SH-SY5Y (cell line): ENCODE measurements around the gene PLCB4.

Experiments
- GATA2 ChIP-seq: IDR thresholded peaks from 2 replicates; pipeline ENCODE4 v1.6.1; 2011; ENCODE audit warnings: mild to moderate bottlenecking, low read depth, low read length
- GATA3 ChIP-seq: IDR thresholded peaks from 2 replicates; pipeline ENCODE4 v1.6.1; 2011; ENCODE audit warnings: low read depth, mild to moderate bottlenecking, low read length, moderate library complexity

The PLCB4 gene

DNA sequence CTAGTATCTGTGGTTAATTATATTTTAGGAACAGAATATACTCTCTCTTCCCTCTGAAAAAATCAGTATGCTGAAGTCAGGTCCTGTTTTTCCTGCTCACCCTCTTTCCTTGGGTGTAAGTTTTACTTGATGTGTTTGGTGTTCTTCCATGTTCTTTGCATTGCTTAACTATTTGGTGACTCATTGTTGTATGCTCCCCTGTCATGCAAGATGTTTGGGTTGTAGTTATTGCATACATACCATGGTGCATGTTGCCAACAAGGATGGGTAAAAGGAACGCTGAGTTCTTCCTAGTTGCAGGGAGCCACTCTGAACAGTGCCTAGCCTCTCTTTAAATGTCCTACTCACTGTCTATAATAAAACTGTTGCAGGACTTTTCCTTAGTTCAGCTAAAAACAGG lies 237.6 kb downstream of the PLCB4 start:
- TF ChIP-seq GATA3: no peak
- TF ChIP-seq GATA2: no peak

- TF ChIP-seq GATA2 (no peak), GATA3 (no peak)
Measured at GRCh38 chr20:9308056-9308455, 239.2 kb downstream of the PLCB4 start.

DNA sequence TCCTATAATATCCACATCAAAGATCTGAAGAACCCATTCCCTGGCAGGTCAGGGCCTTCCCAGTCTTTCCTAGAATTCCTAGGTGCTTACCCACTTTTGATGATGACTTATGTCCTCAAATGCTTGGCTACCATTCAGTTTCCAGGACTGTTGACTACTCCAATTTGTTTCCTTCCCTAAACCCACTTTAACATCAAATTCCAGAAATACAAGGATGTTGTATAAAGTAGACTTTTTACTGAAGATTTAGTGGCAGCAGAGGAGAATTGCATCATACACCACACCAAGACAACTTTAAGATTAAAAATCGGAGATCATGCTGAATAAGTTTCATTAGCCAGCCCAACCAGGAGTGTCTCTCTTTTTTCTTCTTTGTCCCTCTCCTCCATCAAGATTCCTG lies 242.2 kb downstream of the PLCB4 start:
- TF ChIP-seq GATA2 (no peak), GATA3 (no peak)

DNA sequence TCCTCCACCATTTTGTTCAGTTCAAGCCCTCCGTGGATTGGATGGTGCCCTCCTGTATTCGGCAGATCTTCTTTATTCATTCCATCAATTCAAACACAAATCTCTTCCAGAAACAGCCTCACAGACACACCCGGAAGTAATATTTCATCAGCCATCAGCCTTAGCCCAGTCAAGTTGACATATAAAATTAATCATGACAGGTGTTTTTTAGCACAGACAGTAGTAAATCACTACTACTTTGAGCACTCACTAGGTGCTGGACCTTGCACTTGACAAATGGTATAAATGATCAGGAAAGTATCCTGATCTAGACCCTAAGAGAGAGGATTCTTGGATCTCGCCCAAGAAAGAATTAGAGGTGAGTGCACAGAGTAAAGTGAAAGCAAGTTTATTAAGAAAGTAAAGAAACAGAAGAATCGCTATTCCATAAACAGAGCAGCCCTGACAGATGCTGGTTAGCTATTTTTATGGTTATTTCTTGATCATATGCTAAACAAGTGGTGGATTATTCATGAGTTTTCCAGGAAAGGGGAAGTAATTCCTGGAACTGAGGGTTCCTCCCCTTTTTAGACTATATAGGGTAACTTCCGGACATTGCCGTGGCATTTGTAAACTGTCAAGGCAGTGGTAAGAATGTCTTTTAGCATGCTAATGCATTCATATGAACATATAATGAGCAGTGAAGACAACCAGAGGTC lies 250.9 kb downstream of the PLCB4 start:
- TF ChIP-seq GATA3: no peak
- no peak for TF ChIP-seq GATA2

- TF ChIP-seq GATA2: no peak
- TF ChIP-seq GATA3: no peak
Measured at GRCh38 chr20:9321007-9321406, 252.1 kb downstream of the PLCB4 start.

- no peak for TF ChIP-seq GATA2
- TF ChIP-seq GATA3: no peak
Measured at GRCh38 chr20:9322661-9323060, 253.8 kb downstream of the PLCB4 start.

- no peak for TF ChIP-seq GATA3
- no peak for TF ChIP-seq GATA2
Measured at GRCh38 chr20:9323622-9324021, 254.7 kb downstream of the PLCB4 start.

DNA sequence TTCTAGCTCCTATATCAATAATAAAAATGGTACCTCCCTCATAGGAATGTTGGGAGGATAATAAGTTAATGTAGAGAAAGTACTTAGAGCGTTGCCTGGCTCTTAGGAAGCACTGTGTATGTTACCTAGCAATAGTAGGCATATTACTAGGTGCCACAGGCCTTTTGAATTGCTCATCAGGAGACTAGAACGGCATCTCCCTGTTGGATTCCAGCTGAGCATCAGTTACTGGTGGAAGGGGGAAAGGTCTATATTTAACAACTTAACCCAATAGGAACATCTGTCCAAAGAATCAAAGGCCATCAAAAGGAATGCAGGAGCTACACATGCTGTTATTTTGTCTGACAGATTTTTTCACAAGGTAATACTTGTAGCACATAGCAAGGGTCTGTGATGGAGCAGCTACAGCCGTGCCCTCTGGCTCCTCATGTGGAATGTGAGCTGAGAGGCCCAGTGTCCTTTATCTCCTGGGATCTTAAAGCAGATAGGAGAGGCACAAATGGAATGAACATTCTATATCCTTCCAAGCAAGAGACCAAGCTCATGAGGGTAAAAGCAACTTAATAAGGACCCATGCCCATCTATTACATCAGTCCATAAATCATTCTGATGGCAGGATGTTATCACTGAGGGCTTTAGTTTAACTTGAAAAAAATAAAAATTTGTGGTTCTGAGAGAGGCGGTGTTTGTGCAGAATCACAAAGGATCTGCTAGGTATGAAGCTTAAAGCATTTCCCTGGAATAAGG lies 260.6 kb downstream of the PLCB4 start:
- TF ChIP-seq GATA2 (peak; percentile 42; the same call in 1 of the 2 replicates), GATA3 (no peak)

DNA sequence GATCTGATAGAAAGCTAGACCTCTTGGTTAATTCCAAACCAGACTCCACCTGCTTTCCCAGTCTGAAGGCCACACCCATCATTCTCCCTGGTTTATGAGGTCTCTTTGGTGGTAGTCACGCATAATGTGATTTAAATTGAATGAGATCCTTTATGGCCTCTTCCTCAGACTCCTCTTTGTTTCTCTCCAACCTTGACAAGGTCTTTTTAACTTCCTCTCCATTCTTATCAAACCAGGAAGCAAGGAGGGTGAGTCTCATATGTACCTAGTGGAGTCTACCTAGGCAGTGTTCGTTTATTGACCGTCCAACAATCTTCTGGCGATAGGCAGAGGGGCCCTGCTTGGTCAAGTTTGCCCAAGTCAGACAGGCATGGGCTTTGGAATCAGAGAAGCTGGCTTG lies 261.3 kb downstream of the PLCB4 start:
- TF ChIP-seq GATA2 (no peak), GATA3 (no peak)

GRCh38 chr20:9331707-9332435 lies 263.0 kb downstream of the PLCB4 start:
- no peak for TF ChIP-seq GATA2
- no peak for TF ChIP-seq GATA3

DNA sequence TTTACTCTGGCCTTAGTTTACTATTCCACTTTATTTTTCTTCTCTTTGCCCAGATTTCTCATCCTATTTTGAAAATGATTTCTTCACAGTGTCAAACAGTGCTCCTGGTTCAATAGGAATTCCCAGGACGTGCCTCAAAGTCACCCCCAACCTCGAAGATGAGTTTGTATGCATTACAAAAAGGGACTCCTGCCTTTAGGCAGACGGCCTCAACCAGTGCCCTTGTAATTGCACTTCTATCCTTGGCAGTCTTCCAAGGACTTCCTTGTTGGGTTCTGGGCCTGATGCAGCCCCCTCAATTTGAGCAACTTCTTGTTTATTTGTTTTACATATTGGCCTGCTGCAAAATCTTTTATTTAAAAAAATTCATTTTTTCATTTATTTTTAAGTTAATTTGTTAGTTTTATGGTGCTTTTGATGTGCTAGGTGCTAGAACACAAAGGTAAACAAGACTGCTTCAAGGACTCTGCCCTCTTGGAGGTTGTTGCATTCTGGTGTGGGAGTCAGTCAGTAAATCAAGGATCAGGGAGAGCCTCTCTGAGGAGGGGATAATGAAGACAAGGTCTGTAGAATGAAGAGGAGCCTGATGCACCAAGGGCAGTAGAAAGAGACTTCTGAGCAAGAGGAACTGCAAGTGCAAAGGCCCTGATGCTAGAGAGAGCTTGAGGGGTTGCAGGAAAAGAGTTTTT lies 264.0 kb downstream of the PLCB4 start:
- no peak for TF ChIP-seq GATA2
- TF ChIP-seq GATA3: no peak

DNA sequence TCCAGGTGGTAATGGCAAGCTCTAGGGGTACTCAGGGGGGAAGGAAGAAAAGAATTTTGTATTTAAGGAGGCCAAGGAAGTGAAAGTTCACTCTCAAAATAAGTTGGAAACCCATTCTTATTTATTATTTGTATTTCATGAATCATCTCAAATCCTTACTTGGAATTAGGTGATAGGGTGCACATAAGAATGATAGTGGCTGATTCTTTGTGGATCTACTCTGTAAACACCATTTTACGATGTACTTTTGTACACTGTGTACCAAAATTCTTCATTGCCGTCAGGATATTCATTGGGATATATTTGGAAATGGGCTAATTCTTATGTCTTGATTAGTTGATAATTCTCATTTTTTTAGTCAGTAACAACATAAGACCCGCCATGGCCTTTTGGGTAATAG lies 266.0 kb downstream of the PLCB4 start:
- TF ChIP-seq GATA2 (no peak), GATA3 (no peak)

DNA sequence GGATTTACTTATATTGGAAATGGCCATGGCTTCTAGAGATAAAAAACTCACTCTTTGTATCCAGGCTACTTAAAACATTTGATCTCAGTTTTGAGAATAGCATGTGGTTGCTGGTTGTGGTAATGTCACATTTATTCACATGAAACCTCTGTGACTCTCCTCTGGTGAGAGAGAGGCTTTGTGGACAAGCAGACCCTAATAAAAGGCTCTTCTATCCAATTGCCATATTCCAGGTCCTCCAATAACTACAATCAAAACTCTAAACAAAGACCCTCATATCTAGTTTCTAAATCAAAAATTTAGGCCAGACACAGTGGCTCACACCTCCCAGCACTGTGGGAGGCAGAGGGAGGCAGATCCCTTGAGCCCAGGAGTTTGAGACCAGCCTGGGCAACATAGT lies 269.2 kb downstream of the PLCB4 start:
- TF ChIP-seq GATA2: no peak
- no peak for TF ChIP-seq GATA3

DNA sequence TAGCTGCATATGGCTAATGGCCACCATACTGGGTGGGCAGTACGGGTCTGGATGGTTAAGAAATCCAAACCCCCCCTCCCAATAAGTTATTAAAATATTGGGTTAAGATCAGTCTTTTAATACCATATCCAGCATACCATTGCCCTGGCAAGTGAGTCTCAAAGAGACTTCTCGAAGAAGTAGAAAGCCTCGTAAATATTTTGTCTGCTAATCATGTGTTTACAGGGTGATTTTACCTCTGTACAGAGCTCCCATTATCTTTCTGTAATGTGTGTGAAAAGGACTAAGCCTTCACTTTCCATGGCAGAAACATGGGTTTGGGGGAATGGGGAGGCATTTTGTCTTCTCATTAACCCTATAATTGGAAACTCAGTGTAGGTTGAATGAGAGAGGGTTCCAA lies 270.8 kb downstream of the PLCB4 start:
- no peak for TF ChIP-seq GATA2
- no peak for TF ChIP-seq GATA3
